ENCODE measurements around the gene SH3TC1. TPM values are rescaled to one million over a fixed set of nuclear protein-coding genes. Genes with fewer than 3 reads are reported as not detected.

The SH3TC1 gene
- total RNA-seq, 4 donors from 2014 or later = 9.6 to 12.9 (median 12.6) TPM

DNA sequence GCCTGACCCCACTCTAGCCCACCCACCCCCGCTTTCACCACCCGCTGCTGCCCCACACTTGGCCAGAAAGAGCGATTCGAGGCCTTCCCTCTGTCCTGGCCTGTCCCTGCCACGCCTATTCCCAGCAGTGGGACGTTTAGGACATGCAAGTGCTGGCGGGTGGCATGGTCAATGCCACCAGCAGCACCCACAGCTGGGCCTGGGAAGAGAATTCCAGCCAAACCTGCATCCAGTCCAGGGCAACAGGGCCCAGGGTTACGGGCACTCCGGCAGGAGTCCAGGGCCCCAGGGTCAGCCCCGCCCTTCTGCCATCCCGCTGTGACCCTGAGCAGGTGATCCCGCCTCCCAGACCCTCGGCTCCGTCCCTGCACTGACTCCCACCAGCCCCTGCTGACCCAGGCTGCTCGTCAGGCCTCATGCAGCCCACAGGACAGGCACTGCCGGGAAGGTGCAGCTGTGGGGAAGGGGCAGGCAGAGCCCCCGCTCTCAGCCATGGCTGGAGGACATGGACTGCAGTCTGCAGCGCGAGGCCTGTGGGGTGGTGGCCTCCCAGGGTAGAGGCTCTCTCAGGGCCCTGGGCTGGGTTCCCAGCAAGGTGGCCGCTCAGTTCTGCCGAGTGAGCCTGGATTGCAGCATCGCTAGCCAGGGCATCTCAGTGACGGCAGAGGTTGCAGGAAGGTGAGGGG lies 63.7 kb downstream of the SH3TC1 start:
- H3K27me3 ChIP-seq = no peaks in the 10 kb centered on the region
- TF ChIP-seq EP300 (IDR thresholded peaks at IDR 0.05) = no peak
- no peak for TF ChIP-seq POLR2AphosphoS5 (IDR thresholded peaks at IDR 0.05)
- TF ChIP-seq CTCF (IDR thresholded peaks at IDR 0.05) = no peak
- no peak for TF ChIP-seq POLR2A (IDR thresholded peaks at IDR 0.05)
- no peak overlapping the region for H3K4me3 ChIP-seq
- no peaks in the 10 kb centered on the region for H3K36me3 ChIP-seq
- no peaks in the 10 kb centered on the region for H3K9me3 ChIP-seq
- no peak for ATAC-seq
- peaks cover 0 to 24% (median 17%) of the 10 kb centered on the region in 3 donors for H3K4me1 ChIP-seq
- H3K27ac ChIP-seq = no peak overlapping the region
- 83% methylated on average over 1 of the region's 23 CpGs; no CpG with 5 or more reads in 1 of the 2 donors for WGBS, 2 donors (ENCODE audit: low coverage in 1 of 2)

GRCh38 chr4:8263397-8263796 lies 64.3 kb downstream of the SH3TC1 start:
- peaks cover 0 to 26% (median 17%) of the 10 kb centered on the region in 3 donors for H3K4me1 ChIP-seq
- 64 to 98% methylated on average over 5 to 6 of the region's 10 CpGs for WGBS, 2 donors (ENCODE audit: low coverage in 1 of 2)

DNA sequence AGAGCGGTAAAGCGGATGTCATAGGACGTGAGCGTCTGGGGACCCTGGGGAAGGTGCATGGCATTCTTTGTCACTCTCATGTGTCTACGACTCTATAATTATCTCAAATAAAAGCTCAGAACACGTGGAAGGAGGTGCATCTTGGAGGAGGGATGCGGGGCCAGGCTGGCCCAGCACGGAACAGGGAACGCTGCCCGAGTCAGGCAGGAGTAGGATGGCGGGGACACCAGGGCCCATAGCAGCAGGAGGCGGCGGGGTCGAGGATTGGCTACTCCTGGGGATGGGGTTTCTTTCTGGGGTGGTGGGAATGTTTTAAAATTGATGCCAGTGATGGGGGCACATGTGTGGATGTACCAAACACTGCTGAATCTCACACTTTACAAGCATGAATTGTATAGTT lies 65.0 kb downstream of the SH3TC1 start:
- Histone ChIP-seq H3K4me3 (no peak overlapping the region), H3K9me3 (no peaks in the 10 kb centered on the region), H3K27me3 (no peaks in the 10 kb centered on the region), H3K27ac (no peak overlapping the region), H3K4me1 (peaks cover 0 to 32% (median 18%) of the 10 kb centered on the region in 3 donors), H3K36me3 (no peaks in the 10 kb centered on the region)
- no peak for TF ChIP-seq CTCF (IDR thresholded peaks at IDR 0.05)
- TF ChIP-seq EP300 (IDR thresholded peaks at IDR 0.05) = no peak
- no peak for TF ChIP-seq POLR2AphosphoS5 (IDR thresholded peaks at IDR 0.05)
- TF ChIP-seq POLR2A (IDR thresholded peaks at IDR 0.05) = no peak
- 86 to 90% methylated on average over 6 to 13 of the region's 14 CpGs for WGBS, 2 donors (ENCODE audit: low coverage in 1 of 2)
- ATAC-seq = no peak

More at GRCh38 chr4:8263397-8263796, 64.3 kb downstream of the SH3TC1 start:
- Histone ChIP-seq H3K4me3 (no peak overlapping the region), H3K27me3 (no peaks in the 10 kb centered on the region), H3K27ac (no peak overlapping the region), H3K36me3 (no peaks in the 10 kb centered on the region), H3K9me3 (no peaks in the 10 kb centered on the region)
- TF ChIP-seq CTCF (IDR thresholded peaks at IDR 0.05) (no peak), EP300 (IDR thresholded peaks at IDR 0.05) (no peak), POLR2AphosphoS5 (IDR thresholded peaks at IDR 0.05) (no peak), POLR2A (IDR thresholded peaks at IDR 0.05) (no peak)
- ATAC-seq = no peak

DNA sequence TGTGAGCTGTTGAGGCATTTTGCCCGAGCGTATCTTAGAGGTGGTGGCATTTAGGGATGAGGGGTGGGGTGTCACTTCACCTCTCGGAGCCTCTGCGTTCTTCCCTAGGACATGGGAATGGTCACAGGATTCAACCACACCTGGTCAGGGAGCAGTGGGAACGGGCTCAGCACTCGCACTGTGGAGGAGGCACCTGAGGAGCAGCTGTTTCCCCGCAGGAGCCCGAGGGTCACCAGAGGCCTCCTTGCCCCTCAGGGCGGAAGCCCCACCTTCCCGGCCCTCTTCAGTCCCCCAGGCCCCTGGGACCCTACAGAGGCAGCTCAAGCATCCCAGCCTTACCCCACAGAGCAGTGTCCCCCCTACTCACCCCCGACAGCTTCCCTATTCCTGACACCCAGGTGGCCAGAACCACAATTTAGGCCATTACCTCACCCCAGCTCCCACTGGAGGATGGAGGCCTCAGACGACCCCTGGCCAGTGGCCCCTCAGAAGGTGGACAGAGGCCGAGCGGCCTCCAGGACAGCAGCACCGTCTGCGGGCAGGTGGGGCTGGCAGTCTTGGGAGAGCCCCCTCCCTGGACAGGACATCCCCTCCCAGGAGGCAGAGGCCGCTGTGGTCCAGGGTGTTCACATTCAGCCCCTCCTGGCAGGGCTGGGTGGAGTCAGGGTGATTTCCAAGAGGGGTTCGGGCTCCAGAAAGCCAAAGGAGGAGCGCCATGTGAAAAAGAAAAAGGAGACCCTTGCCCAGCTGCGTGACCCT lies 66.3 kb downstream of the SH3TC1 start:
- Histone ChIP-seq H3K4me3 (no peak overlapping the region), H3K9me3 (no peaks in the 10 kb centered on the region), H3K36me3 (no peaks in the 10 kb centered on the region), H3K27me3 (peaks cover 6% of the 10 kb centered on the region), H3K4me1 (peaks cover 0 to 40% (median 20%) of the 10 kb centered on the region in 3 donors), H3K27ac (no peak overlapping the region)
- no peak for TF ChIP-seq CTCF (IDR thresholded peaks at IDR 0.05)
- no peak for TF ChIP-seq POLR2AphosphoS5 (IDR thresholded peaks at IDR 0.05)
- TF ChIP-seq EP300 (IDR thresholded peaks at IDR 0.05) = no peak
- TF ChIP-seq POLR2A (IDR thresholded peaks at IDR 0.05) = no peak
- no peak for ATAC-seq
- WGBS, 2 donors (ENCODE audit: low coverage in 1 of 2) = 95% methylated on average over 5 of the region's 20 CpGs; no CpG with 5 or more reads in 1 of the 2 donors

Measured in gastroesophageal sphincter (tissue), 4 donors.